Epithelial cell of proximal tubule (primary cell): ENCODE results near the gene NEGR1. TPM values are rescaled to one million over a fixed set of nuclear protein-coding genes. Genes with fewer than 3 reads are reported as not detected.

Source experiments
- DNase-seq: peaks from one replicate; pipeline ENCODE4 v3.0.0-alpha.2; 2011; ENCODE audit warnings: low read depth
- H3K4me3 ChIP-seq: 2 replicates; pipeline ENCODE4 v1.5.1; 2011; ENCODE audit warnings: low read depth, mild to moderate bottlenecking, low read length
- total RNA-seq: library from RNA; depleted of rRNA; stranded (reverse); fragments of >200 nt; gene quantifications from 2 replicates; pipeline ENCODE4 v1.2.3, GENCODE V29; 2015
- TF ChIP-seq, protein P1 (sequence below): conservative IDR thresholded peaks from 2 replicates; pipeline ENCODE4 v1.5.1; 2012; ENCODE audit warnings: low read depth, mild to moderate bottlenecking, low read length

Gene NEGR1
- total RNA-seq, 1 donor from 2014 or later = 3.1 TPM

DNA sequence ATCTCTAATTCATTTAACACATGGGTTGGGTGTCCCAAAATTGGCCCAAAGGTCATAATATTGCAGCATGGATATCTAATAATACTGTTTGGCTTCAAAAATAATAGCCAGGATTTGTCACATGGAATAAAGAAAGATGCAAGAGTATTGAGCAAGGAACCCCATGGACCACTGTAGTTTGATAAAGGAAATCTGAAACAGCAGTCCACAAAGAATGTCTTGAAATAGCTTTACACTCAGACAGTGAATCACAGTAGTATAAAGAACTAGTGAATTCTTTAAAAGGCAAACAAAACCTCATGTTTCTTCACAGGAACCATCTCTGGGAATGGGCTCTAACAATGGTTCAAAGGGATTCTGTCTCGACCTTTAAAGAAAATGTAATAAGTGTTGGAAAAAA lies 625.4 kb downstream of the NEGR1 start:
- TF ChIP-seq, protein P1, sequence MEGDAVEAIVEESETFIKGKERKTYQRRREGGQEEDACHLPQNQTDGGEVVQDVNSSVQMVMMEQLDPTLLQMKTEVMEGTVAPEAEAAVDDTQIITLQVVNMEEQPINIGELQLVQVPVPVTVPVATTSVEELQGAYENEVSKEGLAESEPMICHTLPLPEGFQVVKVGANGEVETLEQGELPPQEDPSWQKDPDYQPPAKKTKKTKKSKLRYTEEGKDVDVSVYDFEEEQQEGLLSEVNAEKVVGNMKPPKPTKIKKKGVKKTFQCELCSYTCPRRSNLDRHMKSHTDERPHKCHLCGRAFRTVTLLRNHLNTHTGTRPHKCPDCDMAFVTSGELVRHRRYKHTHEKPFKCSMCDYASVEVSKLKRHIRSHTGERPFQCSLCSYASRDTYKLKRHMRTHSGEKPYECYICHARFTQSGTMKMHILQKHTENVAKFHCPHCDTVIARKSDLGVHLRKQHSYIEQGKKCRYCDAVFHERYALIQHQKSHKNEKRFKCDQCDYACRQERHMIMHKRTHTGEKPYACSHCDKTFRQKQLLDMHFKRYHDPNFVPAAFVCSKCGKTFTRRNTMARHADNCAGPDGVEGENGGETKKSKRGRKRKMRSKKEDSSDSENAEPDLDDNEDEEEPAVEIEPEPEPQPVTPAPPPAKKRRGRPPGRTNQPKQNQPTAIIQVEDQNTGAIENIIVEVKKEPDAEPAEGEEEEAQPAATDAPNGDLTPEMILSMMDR = no peak
- H3K4me3 ChIP-seq = no peak overlapping the region
- no peak for DNase-seq

DNA sequence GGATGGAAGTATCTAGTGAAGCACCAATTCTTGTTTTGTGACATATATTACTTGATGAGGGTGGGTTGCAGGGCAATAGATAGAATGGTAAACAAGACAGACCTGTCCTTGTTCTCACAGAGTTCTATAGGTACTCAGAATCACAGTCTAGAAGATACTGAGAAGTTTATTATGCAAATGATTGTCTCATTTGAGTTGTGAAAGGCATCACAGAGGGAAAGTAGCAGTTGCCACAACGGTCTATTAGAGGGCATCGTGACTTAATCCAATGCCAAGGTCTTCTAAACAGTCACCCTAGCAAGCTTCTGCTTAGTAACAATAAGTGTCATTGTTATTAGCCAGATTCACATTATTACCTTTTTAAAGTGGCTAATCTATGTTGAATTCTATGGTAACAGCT lies 626.7 kb downstream of the NEGR1 start:
- TF ChIP-seq, protein P1 = no peak
- DNase-seq = no peak
- no peak overlapping the region for H3K4me3 ChIP-seq

DNA sequence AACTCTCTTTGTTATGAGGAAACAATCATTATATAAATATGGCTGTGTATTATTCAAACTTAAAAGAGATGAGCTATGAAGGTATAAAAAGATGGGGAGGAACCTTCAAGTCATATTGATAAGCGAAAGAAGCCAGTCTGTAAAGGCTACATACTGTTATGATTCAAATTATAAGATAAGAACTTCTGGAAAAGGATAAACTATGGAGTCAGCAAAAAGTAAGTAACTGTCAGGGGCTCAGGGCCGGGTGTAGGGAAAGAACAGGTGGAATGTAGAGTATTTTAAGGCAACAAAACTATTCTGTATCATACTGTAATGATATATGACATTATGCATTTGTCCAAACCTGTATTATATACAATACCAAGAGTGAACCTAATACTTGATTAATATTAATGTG lies 628.4 kb downstream of the NEGR1 start:
- no peak overlapping the region for H3K4me3 ChIP-seq
- TF ChIP-seq, protein P1 = no peak
- no peak for DNase-seq

DNA sequence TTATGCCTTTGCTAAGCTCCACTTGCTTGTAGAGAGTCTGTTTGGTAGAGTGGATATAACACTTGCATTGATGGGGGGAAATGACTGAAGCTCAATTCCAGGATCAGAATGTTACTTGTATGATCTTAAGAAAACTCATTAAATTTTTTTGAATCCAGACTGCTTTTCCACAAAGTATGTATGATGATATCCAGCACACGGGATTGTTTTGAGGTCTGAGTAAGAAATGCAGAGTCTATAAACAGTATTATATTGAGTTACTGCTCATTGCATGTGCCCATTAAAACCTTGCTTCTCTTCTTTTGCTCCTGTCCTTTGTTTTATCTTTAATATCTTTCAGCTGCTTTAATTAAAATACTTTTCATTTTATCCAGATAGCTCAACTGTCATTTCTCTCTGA lies 631.1 kb downstream of the NEGR1 start:
- DNase-seq = no peak

DNA sequence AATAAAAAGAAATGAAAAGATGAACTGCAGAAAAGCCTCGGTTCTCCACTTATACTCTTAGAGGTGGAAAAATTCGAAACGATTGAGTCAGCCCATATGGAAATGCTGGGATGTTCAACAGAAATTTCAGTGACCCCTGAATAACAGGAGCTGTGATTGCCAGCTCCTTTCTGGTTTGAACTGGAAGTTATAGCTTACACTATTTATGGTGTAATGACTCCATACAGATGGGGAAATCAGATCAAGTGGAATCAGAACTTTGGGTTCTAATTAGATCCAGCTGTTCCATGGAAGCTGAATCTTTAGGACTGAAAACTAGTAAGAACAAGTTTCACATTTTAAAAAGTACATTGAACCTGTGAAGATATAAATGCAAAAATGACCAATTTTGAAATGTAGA lies 632.2 kb downstream of the NEGR1 start:
- TF ChIP-seq, protein P1 = no peak
- no peak for DNase-seq
- H3K4me3 ChIP-seq = no peak overlapping the region

More for the DNA sequence above, 631.1 kb downstream of the NEGR1 start:
- H3K4me3 ChIP-seq = no peak overlapping the region
- TF ChIP-seq, protein P1 = no peak

DNA sequence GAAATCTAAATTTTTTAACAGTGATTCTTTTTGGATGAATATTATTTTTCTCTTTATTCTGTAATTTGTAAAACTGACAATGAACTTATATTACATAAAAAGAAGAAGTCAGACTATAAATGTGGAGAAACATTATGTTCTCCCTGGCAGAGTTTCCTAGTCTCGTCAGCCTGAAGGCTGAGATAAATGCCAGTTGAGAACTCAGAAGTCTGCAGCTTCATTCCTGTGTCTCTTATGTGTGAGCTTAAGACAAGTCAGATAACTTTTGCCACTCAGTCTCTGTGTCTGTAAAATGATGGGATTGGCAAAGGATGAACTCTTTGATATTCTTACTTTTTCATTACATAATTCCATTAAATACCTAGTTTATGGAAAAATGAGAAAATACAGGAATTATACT lies 632.7 kb downstream of the NEGR1 start:
- TF ChIP-seq, protein P1 = no peak
- H3K4me3 ChIP-seq = no peak overlapping the region
- no peak for DNase-seq

DNA sequence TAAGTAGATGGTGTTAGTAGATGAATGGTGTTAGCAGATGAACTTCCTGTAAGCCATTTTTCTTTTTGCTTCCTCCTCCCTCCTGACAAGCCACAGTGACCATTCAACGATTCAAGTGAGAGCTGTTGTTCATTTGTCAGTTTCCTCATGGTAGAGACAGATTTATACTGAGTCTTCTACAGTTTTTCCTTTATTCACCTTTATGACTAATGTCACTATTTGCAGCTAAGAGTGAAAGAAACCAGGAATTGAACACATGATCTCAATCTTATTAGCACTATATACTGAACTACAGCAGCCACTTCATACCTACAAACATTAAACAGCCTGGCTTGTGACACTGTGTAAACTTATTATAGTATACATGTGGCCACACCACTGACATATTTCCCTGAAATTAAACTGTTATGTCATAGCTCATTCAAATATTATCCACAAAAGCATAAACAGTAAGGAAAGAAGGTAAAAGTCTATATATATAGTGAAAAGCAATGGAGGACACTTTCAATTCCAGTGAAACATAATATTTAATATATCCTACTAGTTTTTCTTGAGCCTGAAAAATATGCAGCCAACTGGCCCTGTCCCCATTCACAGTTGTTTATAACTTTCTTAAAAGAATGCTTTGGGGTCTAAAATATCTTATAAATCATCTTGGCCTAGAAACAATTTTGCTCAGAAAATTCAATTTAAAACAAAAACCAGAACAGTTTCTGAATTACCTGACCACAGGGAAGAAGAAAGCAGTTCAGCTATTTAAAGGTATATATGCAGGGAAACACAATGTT lies 634.6 kb downstream of the NEGR1 start:
- H3K4me3 ChIP-seq = no peak overlapping the region

More for the DNA sequence above, 634.6 kb downstream of the NEGR1 start:
- TF ChIP-seq, protein P1 = no peak
- DNase-seq = no peak
